DND-41 (cell line): ENCODE data around the gene MYO18B.

Experiments
- EZH2 ChIP-seq: IDR thresholded peaks from 3 replicates; pipeline ENCODE4 v1.6.1; 2012; ENCODE audit warnings: borderline replicate concordance, low read depth, mild to moderate bottlenecking, moderate library complexity, low read length, inconsistent platforms; ENCODE audit not compliant: severe bottlenecking
- TF ChIP-seq, protein P1 (sequence below): IDR thresholded peaks from 2 replicates; pipeline ENCODE4 v1.5.1; 2012; ENCODE audit warnings: borderline replicate concordance, low read length, moderate library complexity, mild to moderate bottlenecking; ENCODE audit not compliant: poor library complexity, severe bottlenecking; ENCODE audit errors: extremely low read depth

DNA sequence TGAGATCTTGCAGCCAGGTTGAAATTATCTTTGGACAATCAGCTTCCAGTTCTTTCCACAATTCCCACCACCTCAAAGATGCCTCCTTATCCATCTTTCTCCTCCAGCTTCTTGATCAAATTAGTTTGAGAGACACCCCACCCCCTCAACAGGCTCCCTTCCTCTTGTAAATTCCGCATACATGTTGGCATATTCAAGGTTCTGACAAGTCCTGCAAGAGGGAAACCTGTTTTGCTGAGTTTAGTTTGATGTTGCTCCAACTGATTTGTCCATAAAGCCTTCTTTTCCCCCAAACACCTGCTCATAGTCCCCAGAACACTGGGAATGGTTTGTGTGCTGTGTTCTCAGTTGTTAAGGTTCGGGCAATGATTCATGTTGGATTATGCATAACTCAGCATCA lies 73.6 kb downstream of the MYO18B start:
- TF ChIP-seq, protein P1, sequence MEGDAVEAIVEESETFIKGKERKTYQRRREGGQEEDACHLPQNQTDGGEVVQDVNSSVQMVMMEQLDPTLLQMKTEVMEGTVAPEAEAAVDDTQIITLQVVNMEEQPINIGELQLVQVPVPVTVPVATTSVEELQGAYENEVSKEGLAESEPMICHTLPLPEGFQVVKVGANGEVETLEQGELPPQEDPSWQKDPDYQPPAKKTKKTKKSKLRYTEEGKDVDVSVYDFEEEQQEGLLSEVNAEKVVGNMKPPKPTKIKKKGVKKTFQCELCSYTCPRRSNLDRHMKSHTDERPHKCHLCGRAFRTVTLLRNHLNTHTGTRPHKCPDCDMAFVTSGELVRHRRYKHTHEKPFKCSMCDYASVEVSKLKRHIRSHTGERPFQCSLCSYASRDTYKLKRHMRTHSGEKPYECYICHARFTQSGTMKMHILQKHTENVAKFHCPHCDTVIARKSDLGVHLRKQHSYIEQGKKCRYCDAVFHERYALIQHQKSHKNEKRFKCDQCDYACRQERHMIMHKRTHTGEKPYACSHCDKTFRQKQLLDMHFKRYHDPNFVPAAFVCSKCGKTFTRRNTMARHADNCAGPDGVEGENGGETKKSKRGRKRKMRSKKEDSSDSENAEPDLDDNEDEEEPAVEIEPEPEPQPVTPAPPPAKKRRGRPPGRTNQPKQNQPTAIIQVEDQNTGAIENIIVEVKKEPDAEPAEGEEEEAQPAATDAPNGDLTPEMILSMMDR: no peak
- no peak for TF ChIP-seq EZH2
